ENCODE data around the gene ENPP7.

ENPP7 gene

GRCh38 chr17:79752175-79752574, 21.4 kb downstream of the ENPP7 start:
- TF ChIP-seq TAF1 (IDR thresholded peaks at IDR 0.05; ENCODE audit: low read depth) (no peak), EP300 (IDR thresholded peaks at IDR 0.05; ENCODE audit: borderline replicate concordance) (no peak), EGR1 (IDR thresholded peaks at IDR 0.05) (no peak), RAD21 (IDR thresholded peaks at IDR 0.05; ENCODE audit: low read depth) (no peak), CREB1 (IDR thresholded peaks at IDR 0.05; ENCODE audit: low read depth) (no peak), CEBPB (IDR thresholded peaks at IDR 0.05) (no peak), FOXM1 (IDR thresholded peaks at IDR 0.05; ENCODE audit: borderline replicate concordance, low read depth) (no peak)

GRCh38 chr17:79754370-79754769, 23.6 kb downstream of the ENPP7 start:
- TF ChIP-seq CREB1 (IDR thresholded peaks at IDR 0.05; ENCODE audit: low read depth) (no peak), TEAD4 (IDR thresholded peaks at IDR 0.05) (no peak), EP300 (IDR thresholded peaks at IDR 0.05; ENCODE audit: borderline replicate concordance) (no peak)

DNA sequence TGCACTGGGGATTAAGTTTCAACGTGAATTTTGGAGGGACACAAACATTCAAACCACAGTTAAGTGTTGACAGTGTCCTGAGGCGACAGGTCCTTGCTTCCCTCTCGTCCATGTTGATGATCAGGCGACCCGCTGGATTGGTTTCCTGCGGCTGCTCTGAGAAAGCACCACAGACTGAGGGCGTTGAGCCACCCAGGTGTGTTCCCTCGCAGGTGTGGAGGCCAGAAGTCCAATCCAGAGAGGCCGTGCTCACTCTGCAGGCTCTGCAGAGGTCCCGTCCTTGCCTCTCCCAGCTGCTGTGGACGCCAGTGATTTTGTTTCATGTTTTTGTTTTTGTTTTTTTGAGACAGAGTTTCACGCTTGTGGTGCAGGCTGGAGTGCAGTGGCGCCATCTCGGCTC, 24.8 kb downstream of the ENPP7 start:
- TF ChIP-seq MAX (IDR thresholded peaks at IDR 0.05) (no peak), NFIC (IDR thresholded peaks at IDR 0.05) (no peak), TCF12 (IDR thresholded peaks at IDR 0.05; ENCODE audit: low read depth) (no peak), RAD21 (IDR thresholded peaks at IDR 0.05; ENCODE audit: low read depth) (no peak), CREB1 (IDR thresholded peaks at IDR 0.05; ENCODE audit: low read depth) (no peak), USF1 (IDR thresholded peaks at IDR 0.05) (no peak), FOXM1 (IDR thresholded peaks at IDR 0.05; ENCODE audit: borderline replicate concordance, low read depth) (no peak), TEAD4 (IDR thresholded peaks at IDR 0.05) (no peak), EGR1 (IDR thresholded peaks at IDR 0.05) (no peak), YY1 (IDR thresholded peaks at IDR 0.05; ENCODE audit: low read depth) (no peak), CEBPB (IDR thresholded peaks at IDR 0.05) (no peak), TAF1 (IDR thresholded peaks at IDR 0.05; ENCODE audit: low read depth) (no peak), EP300 (IDR thresholded peaks at IDR 0.05; ENCODE audit: borderline replicate concordance) (no peak), ZBTB7A (IDR thresholded peaks at IDR 0.05; ENCODE audit: low read depth) (no peak)
- TF ChIP-seq, protein P1, sequence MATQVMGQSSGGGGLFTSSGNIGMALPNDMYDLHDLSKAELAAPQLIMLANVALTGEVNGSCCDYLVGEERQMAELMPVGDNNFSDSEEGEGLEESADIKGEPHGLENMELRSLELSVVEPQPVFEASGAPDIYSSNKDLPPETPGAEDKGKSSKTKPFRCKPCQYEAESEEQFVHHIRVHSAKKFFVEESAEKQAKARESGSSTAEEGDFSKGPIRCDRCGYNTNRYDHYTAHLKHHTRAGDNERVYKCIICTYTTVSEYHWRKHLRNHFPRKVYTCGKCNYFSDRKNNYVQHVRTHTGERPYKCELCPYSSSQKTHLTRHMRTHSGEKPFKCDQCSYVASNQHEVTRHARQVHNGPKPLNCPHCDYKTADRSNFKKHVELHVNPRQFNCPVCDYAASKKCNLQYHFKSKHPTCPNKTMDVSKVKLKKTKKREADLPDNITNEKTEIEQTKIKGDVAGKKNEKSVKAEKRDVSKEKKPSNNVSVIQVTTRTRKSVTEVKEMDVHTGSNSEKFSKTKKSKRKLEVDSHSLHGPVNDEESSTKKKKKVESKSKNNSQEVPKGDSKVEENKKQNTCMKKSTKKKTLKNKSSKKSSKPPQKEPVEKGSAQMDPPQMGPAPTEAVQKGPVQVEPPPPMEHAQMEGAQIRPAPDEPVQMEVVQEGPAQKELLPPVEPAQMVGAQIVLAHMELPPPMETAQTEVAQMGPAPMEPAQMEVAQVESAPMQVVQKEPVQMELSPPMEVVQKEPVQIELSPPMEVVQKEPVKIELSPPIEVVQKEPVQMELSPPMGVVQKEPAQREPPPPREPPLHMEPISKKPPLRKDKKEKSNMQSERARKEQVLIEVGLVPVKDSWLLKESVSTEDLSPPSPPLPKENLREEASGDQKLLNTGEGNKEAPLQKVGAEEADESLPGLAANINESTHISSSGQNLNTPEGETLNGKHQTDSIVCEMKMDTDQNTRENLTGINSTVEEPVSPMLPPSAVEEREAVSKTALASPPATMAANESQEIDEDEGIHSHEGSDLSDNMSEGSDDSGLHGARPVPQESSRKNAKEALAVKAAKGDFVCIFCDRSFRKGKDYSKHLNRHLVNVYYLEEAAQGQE (IDR thresholded peaks at IDR 0.05; ENCODE audit: low read depth): no peak

GRCh38 chr17:79757140-79757745, 26.5 kb downstream of the ENPP7 start:
- no peak for TF ChIP-seq FOXM1 (IDR thresholded peaks at IDR 0.05; ENCODE audit: borderline replicate concordance, low read depth)
- TF ChIP-seq CREB1 (IDR thresholded peaks at IDR 0.05; ENCODE audit: low read depth): no peak

GRCh38 chr17:79758271-79758670, 27.5 kb downstream of the ENPP7 start:
- TF ChIP-seq CEBPB (IDR thresholded peaks at IDR 0.05) (no peak), EGR1 (IDR thresholded peaks at IDR 0.05) (no peak), TCF12 (IDR thresholded peaks at IDR 0.05; ENCODE audit: low read depth) (no peak), CREB1 (IDR thresholded peaks at IDR 0.05; ENCODE audit: low read depth) (no peak), ZBTB7A (IDR thresholded peaks at IDR 0.05; ENCODE audit: low read depth) (no peak), USF1 (IDR thresholded peaks at IDR 0.05) (no peak), NFIC (IDR thresholded peaks at IDR 0.05) (no peak), TAF1 (IDR thresholded peaks at IDR 0.05; ENCODE audit: low read depth) (no peak), TEAD4 (IDR thresholded peaks at IDR 0.05) (no peak), RAD21 (IDR thresholded peaks at IDR 0.05; ENCODE audit: low read depth) (no peak), YY1 (IDR thresholded peaks at IDR 0.05; ENCODE audit: low read depth) (no peak), MAX (IDR thresholded peaks at IDR 0.05) (no peak), EP300 (IDR thresholded peaks at IDR 0.05; ENCODE audit: borderline replicate concordance) (no peak), FOXM1 (IDR thresholded peaks at IDR 0.05; ENCODE audit: borderline replicate concordance, low read depth) (no peak)
- TF ChIP-seq, protein P1 (IDR thresholded peaks at IDR 0.05; ENCODE audit: low read depth): no peak

GRCh38 chr17:79760197-79760906, 29.6 kb downstream of the ENPP7 start:
- TF ChIP-seq MAX (IDR thresholded peaks at IDR 0.05): no peak
- no peak for TF ChIP-seq EGR1 (IDR thresholded peaks at IDR 0.05)
- TF ChIP-seq CEBPB (IDR thresholded peaks at IDR 0.05): no peak
- TF ChIP-seq TEAD4 (IDR thresholded peaks at IDR 0.05): no peak
- no peak for TF ChIP-seq TCF12 (IDR thresholded peaks at IDR 0.05; ENCODE audit: low read depth)
- no peak for TF ChIP-seq FOXM1 (IDR thresholded peaks at IDR 0.05; ENCODE audit: borderline replicate concordance, low read depth)
- TF ChIP-seq YY1 (IDR thresholded peaks at IDR 0.05; ENCODE audit: low read depth): no peak
- no peak for TF ChIP-seq TAF1 (IDR thresholded peaks at IDR 0.05; ENCODE audit: low read depth)
- TF ChIP-seq USF1 (IDR thresholded peaks at IDR 0.05): no peak
- TF ChIP-seq, protein P1 (IDR thresholded peaks at IDR 0.05; ENCODE audit: low read depth): no peak
- no peak for TF ChIP-seq EP300 (IDR thresholded peaks at IDR 0.05; ENCODE audit: borderline replicate concordance)
- TF ChIP-seq ZBTB7A (IDR thresholded peaks at IDR 0.05; ENCODE audit: low read depth): no peak
- TF ChIP-seq RAD21 (IDR thresholded peaks at IDR 0.05; ENCODE audit: low read depth): no peak

All from Ishikawa (cell line).